Stimulated activated CD8-positive, alpha-beta memory T cell treated with anti-CD3 and anti-CD28 coated beads, Interleukin-12 subunit alpha, Interleukin-12 subunit beta, amount 100 ng/mL, for 24 hours (primary cell): Measurements from ENCODE around the gene DSG4.
"Not testable (repeated sequence)": the region's sequence is repeated elsewhere in the genome, so short reads cannot be mapped to it uniquely, and the experiment has no call there.

Experiments
- DNase-seq: peaks from one replicate; pipeline ENCODE4 v3.0.0-alpha.2; 2020; ENCODE audit errors: extremely low read depth

The DSG4 gene, protein sequence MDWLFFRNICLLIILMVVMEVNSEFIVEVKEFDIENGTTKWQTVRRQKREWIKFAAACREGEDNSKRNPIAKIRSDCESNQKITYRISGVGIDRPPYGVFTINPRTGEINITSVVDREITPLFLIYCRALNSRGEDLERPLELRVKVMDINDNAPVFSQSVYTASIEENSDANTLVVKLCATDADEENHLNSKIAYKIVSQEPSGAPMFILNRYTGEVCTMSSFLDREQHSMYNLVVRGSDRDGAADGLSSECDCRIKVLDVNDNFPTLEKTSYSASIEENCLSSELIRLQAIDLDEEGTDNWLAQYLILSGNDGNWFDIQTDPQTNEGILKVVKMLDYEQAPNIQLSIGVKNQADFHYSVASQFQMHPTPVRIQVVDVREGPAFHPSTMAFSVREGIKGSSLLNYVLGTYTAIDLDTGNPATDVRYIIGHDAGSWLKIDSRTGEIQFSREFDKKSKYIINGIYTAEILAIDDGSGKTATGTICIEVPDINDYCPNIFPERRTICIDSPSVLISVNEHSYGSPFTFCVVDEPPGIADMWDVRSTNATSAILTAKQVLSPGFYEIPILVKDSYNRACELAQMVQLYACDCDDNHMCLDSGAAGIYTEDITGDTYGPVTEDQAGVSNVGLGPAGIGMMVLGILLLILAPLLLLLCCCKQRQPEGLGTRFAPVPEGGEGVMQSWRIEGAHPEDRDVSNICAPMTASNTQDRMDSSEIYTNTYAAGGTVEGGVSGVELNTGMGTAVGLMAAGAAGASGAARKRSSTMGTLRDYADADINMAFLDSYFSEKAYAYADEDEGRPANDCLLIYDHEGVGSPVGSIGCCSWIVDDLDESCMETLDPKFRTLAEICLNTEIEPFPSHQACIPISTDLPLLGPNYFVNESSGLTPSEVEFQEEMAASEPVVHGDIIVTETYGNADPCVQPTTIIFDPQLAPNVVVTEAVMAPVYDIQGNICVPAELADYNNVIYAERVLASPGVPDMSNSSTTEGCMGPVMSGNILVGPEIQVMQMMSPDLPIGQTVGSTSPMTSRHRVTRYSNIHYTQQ

DNA sequence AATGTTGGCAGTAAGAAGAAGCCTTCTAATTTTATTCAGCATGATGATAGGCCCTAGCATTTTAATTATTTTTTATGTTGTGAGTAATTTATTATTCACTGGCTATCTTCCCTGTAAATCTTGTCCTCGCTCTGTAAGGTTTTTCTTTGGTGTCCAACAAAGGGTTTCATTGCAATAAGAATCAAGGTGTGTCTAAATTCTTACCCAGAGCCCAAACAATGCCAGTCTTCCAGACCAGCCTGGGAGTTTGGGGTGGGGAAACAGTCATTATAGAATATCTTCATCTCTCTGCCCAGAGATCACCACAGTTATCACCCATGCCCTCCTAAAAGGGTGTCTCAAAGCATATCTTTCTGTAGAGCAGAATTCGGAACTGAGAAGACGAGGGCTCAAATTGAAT, at the start of gene DSG4:
TSS of gene DSG4 (plus strand) at position 301 of the 400 bp plus-strand sequence. CDS start 135 bp downstream, outside the sequence.
- DNase-seq: no peak

DNA sequence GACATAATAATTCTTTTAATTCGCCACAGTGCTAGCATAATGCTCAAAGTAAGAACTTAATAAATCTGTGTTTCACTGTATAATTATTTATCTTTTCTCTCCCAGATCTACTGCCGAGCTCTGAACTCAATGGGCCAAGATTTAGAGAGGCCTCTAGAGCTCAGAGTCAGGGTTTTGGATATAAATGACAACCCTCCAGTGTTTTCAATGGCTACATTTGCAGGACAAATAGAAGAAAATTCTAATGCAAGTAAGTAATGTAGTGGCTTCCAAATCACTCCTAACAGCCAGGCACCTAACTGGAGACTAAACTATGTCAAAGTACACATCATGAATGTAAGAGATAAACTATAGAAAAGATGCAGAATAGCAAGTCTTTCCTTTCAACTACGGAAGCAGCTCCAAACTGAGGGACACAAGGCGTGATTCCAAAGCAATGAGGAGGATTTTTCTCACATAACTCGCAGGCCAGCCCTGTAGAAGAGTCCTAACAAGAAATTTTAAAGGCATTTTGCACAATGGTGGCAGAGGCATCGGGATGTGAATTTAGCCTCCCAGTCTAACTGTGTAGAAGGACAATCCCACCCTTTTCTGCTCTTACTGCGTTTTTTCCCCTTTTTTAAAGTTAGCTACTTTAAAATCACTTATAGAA, 46.7 kb upstream of the DSG4 start:
- no peak for DNase-seq

DNA sequence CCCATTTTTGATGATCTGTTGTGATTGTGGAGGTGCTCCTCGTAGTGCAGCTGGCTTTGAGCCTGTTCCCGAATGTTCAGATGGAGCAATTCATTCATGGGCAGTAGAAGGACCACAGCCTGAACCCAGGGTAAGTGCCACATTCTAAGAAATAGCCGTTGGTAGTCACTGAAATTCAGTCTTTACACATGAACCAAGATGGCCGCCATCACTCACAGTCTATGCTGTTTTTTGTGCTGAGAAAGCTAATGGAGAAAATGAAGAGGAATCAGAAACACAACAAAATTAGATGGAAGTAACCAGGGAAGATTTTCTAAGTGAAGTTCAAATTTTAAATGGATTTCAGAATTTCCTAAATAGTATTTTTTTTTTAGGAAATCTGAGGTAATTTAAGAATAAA, 33.1 kb upstream of the DSG4 start:
- DNase-seq: no peak

DNA sequence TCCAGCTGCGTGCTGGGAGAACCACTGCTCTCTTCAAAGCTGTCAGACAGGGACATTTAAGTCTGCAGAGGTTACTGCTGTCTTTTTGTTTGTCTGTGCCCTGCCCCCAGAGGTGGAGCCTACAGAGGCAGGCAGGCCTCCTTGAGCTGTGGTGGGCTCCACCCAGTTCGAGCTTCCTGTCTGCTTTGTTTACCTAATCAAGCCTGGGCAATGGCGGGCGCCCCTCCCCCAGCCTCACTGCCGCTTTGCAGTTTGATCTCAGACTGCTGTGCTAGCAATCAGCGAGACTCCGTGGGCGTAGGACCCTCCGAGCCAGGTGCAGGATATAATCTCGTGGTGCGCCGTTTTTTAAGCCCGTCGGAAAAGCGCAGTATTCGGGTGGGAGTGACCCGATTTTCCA, 23.2 kb upstream of the DSG4 start:
- not testable (repeated sequence) for DNase-seq

DNA sequence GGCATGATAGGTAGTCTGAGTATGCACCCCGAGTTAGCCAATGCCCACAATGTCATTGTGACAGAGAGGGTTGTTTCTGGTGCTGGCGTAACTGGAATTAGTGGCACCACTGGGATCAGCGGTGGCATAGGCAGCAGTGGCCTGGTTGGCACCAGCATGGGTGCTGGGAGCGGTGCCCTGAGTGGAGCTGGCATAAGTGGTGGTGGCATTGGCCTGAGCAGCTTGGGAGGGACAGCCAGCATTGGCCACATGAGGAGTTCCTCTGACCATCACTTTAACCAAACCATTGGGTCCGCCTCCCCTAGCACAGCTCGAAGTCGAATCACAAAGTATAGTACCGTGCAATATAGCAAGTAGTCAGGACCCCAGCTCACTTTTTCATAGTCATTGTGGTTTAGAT, 21.6 kb upstream of the DSG4 start:
- DNase-seq: no peak

DNA sequence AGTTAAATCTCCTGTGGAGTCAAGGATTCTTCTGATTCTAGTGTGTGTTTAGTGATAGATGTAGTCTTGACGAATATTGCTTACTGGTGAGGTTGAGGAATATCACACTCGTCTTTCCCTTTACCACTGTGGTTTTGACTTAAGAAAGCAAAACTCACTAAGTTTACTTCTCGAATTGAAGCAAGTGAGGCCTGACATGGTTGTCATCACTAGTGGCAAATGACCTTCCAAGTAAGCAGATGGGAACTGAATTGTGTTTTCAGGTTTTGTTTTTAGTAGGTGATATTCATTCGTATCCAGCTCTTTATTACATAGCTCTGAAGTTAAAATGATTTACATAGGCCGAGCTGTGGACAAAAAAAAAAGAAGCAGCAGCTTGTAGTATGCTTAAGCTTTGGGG, 20.6 kb upstream of the DSG4 start:
- DNase-seq: no peak

DNA sequence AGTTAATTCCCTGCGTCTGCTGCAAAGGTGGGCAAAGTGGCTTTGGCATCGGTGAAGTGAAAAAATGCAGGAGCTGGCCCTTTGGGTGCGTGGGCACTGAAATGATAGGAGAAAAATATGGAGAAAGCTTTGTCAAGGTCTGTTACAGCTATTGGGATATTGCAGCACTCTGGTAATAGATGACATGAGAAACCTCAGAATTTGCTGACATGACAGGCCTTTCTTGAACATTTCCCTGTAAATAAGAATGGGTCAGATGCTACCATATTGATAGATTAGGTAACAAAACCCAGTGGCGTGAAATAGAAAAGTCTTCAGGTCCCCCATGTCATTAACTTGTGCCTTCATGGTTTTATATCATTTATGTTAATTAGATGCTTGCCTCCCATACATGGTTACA, 12.4 kb upstream of the DSG4 start:
- no peak for DNase-seq

DNA sequence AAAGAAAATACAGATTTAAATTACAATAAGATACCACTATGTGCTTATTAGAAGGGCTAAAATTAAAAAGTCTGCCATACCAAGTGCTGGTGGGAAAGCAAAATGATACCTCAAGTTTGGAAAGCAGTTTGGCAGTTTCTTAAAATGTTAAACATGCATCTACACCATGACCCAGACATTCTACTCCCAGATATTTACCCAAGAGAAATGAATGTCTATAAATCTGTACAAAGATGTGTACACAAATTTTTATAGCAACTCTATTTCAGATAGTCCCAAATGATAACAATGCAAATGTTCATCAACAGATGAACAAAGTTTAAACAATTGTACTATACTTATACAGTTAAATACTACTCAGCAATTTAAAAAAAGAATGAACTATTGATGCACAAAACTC, 7.1 kb upstream of the DSG4 start:
- no peak for DNase-seq

DNA sequence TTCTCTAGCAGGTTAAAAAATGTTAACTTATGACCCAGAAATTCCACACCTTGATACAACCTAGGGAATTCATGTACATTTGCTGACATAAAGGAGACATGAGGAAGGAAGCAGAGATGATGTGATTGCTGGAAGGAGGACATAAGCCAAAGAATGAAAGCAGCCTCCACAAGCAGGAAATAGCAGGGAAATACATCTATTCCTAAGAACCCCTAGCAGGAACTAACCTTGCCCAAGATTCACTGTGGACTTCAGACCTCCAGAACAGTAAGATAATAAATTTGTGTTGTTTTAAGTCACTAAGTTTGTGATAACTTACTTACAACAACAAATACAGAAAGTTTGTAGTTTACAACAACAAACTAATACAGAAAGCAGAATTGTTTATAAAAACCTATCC, 4.6 kb upstream of the DSG4 start:
- no peak for DNase-seq

DNA sequence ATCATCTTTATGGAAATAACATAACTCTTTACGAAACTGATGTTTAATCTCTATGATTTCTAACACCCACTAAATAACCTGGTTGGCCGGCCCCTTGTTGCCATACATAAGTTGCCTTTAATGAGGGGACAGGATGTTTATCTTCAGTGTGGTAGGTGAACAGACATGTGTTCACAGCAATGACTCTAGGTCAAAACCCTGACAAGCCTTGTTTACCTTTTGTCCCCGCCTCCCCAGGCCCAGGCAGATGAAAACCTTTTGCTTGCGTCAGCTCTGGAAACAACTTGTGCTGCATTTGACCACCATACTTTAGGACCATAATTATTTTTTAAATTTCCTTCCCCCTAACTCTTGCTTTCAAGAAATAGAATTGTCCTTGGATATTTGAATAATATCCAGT, 2.9 kb upstream of the DSG4 start:
- DNase-seq: no peak

DNA sequence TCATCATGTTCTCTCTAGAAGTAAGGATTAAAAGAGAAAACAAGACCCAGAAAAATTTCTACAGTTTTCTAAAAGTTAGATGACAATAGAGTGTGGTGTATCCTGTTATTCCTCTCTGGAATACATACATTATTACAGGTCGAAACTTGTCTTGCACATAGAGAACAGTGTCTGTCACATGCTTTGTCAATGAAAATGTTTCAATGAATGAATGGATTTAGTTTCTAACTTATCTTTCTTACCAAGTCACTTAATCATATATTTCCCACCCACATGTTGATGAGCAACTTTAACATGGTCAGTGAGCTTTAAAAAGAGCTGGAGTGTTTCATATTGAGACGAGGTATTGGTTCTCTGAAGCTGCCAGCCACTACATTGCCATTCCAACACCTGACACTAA, 4.3 kb downstream of the DSG4 start:
- DNase-seq: no peak

DNA sequence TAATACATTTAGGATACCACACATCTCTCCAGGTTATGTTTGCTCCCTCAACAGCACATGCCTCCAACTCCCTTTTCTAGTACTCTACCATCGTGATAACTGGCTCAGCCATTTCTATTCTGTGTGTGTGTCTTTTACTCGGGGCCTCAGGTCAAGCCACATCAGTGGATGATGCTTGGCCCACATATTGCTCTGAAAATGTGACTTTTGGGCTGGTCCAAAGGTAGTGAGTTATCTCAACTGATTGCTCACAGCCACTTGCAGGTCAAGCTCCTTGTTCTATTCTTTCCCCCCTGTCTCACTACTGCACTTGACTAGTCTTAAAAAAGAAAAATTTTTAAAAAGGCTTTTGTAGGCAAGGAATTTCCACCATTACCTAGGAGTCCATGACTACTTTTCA, 5.5 kb downstream of the DSG4 start:
- DNase-seq: no peak

DNA sequence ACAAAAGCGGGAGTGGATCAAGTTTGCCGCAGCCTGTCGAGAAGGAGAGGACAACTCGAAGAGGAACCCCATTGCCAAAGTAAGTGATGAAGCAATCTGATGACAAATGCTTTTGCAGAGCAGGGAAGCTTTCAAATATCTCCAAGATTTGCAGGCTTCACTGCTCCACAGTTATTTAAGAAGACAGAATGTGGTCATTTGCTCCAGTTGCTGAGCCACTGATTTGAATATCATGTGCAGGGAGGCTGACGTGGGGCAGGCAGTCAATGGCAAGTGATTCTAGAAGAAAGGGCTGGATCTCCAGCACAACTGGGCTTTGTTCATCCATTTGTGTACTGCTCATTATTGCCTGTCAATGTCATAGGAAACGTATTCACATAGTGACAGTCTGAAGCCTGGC, 10.2 kb downstream of the DSG4 start:
- DNase-seq: no peak

DNA sequence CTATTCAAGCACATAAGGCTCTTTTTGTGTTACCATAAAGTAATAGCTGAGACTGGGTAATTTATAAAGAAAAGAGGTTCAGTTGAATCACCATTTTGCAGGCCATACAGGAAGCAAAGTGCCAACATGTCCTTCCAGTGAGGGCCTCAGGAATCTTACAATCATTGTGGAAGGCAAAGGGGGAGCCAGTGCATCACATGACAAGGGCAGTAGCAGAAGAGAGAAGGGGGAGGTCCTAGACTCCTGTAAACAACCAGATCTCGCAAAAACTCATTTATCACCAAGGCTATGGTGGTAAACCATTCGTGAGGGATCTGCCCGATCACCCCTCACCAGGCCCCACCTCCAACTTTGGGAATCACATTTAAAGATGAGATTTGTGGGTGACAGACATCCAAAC, 16.7 kb downstream of the DSG4 start:
- DNase-seq: no peak

DNA sequence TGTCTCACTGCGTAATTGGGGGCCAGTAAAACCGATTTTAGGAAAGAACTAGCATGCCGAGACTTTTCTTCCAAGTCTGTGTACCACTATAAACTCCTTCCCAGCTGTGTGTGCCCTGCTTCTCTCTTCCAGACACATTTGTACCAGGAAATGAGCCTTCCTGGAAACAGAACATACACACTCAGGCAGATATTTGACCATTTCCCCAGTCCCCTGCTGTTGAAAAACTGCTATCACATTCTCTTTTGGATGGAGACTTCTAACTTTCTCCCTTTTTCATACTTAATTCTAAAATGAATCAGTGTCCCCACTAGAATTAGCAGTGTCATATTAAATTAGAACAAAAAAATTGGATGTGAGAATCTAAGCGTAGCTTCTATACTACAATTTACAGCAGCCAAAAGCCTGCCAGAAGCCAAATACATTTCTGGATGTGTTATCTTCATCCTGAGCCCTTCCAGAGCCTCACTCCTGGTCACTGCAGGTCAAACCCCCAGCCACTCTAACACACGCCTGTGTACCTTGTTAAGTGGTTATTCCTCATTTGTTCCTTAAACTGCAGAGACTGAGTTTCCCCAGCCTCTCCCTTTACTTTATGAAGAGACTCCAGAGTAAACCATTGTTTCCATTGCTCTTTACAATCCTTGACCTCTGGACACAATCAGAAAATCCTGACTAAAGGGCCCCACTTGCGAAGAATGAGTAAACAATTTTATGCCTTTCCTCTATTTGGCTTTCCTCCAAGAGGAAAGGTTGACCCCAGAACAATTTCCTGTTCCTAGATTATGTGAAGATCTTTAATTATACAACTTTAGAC, 20.4 kb downstream of the DSG4 start:
- no peak for DNase-seq

DNA sequence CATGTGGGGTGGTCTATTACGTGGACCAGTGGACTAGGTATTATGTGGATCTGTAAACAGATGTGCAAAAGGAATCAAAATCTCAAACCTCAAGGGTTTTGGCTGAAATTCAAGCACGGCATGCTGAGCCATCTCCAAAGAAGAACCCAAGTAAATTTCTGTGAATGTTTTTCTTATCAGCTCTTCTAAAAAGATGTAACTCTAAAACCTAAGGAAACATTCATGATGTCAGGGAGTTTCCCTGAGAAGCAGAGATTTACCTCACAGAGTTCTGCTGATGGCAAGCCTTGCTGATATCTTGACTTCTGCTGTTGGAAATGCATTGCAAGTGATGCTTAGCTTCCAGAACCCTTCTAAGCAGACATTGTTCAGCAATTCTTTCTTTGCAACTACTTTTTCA, 21.6 kb downstream of the DSG4 start:
- DNase-seq: no peak

DNA sequence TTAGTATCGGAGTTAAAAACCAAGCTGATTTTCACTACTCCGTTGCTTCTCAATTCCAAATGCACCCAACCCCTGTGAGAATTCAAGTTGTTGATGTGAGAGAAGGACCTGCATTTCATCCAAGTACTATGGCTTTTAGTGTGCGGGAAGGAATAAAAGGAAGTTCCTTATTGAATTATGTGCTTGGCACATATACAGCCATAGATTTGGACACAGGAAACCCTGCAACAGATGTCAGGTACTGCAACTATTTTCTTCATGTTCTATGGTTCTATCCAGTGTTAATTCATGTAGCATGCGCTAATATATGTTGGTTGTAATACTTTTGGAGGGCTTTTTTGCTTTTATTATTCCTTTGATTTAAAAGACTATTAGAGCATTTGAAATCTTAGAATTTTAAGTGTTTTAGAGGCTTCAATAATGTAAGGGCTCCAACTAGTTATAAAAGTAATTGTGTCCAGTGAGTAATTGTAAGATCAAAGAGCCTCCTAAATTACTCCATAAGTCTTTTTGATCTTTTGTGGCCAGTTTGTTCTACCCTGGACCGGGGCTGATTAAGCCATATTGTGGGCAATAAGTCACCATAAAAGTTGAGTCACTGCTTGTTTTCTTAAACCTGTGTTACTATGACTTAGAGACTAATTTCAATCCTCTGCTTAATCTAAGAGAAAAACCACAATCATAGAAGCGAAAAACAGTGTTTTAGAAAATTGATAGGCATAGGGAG, 22.9 kb downstream of the DSG4 start:
- DNase-seq: no peak

DNA sequence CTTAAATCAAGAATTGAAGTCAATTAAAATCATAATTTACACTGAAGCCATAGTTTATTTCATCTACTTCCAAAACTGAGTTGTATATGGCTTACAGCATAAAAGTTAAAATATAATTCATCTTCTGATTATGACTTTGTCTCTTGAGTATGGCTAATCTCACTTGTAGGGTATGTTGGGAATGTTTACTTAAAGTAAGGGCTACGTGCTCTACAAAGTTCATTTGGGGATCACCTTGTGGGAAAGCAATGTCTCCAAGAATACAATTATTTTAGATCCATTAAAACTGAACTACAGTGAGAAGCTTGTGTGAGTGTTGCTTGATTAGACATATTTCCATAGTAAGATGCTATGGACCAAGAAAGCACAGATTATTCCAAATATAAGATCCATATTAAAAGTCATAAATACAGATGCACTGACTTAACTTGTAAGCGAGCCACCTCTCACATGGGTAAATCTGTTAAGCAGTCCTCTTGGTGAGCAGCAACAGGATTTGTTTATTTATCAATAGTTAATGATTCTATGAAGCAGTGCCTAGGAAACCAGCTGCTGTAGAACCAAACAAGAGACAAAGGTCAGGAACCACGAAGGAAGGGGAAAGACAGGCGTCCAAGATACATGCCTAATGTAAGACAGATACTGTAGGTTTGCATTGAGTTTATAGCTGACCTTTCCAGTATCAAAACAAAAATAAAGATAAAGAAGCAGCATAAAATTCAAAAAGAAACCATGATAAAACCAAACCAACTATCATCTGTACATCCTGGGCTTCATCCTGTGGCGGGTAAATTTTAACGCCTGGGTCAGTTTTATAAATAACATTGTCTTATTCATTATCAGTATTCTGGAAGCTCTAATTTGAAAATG, 24.8 kb downstream of the DSG4 start:
- no peak for DNase-seq

DNA sequence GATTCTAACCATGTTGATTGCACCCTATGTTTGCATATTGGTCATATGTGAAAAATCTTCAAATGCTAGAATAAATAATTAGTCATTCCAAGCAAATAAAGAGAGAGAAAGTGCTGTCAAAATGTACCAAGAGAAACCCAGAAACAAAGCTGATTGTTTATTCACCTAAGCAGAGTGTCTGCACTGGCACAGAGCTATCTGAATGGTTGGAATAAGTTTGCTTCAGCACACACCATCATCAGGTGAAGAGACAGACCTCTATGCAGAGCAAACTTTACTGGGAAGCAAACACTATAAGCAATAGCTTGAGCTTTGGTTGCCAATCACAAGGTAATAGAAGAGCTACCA, 25.4 kb downstream of the DSG4 start:
- DNase-seq: no peak

DNA sequence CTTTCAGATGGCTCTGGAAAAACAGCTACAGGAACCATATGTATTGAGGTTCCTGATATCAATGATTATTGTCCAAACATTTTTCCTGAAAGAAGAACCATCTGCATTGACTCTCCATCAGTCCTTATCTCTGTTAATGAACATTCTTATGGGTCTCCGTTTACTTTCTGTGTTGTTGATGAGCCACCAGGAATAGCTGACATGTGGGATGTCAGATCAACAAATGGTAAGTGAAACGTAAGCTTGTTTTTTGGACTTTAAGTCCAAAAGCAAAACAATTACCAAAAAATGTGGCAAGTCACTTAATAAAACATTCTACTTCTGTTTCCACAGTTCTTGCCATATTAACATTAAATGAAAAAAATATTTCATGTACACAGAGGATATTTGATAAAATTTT, 26.8 kb downstream of the DSG4 start:
- no peak for DNase-seq
